GM18507 (cell line): ENCODE data around the gene PLA2G4E.

Experiments used
- DNase-seq: peaks from one replicate; pipeline ENCODE4 v3.0.0; 2011; ENCODE audit warnings: low read depth; ENCODE audit not compliant: insufficient read length; ENCODE audit errors: extremely low spot score
- FAIRE-seq: peaks from 2 replicates; lab custom pipeline; 2011; peaks lifted over from hg19 to GRCh38; lab: Jason Lieb, UNC

The PLA2G4E gene

GRCh38 chr15:41996921-41997592 is 23.8 kb downstream of the PLA2G4E start:
- FAIRE-seq (no peak), DNase-seq (no peak)

- FAIRE-seq (no peak), DNase-seq (no peak)
Observed at GRCh38 chr15:41996376-41996775, 24.5 kb downstream of the PLA2G4E start.

- DNase-seq (no peak), FAIRE-seq (no peak)
Observed at GRCh38 chr15:41995476-41995855, 25.4 kb downstream of the PLA2G4E start.

DNA sequence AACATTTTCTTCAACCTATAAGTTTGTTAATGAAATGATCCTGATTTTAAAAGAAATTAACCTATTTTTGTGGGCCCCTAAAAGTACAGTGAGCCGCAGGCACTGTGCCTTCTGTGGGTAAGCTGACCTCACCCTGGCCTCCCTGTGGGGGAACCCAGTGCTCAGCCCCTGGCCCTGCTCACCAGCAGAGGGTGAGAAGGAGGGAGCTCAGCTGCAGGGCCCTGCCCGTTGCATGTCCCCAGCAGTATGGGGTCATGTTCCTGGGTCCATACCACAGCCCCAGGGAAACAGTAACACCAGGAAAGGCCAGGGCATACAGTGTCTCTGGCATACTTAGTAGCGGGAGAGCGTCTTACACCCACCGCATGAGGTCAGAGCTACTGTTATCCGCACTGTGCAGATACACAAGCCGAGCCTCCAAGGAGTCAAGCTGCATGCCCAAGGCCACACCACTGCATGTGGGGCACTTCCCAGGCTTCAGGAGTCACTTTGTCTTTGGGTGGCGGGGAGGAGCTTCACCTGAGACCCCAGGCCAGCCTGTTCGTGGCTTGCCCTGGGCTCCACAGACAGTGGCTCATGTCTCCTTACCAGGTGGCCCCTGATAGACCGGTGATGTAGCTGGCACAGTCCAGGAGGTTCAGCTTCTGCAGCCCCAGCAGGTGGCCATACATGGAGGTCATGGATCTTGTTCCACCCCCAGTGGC is 25.9 kb downstream of the PLA2G4E start:
- FAIRE-seq = no peak
- no peak for DNase-seq

GRCh38 chr15:41994171-41994650 is 26.6 kb downstream of the PLA2G4E start:
- DNase-seq (no peak), FAIRE-seq (no peak)

- no peak for DNase-seq
- FAIRE-seq = no peak
Observed at GRCh38 chr15:41993472-41994170, 27.2 kb downstream of the PLA2G4E start.

DNA sequence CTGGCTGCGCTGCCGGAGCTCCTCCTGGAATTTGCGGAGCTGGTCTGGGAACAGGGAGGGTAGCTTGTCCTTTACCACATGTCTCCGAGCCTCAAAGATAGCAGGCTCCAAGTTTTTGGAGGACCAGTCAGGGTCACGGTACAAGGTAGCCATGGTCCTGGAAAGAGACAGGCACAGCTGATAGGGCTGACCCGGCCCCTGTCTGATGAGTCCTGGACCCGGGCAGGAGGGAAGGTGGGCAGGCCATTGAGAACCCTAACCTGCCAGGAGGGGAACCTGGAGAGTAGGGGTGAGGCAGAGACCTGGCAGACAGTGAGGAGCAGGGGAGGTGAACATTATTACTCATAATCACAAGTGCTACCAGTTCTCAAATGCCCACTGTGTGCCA is 28.0 kb downstream of the PLA2G4E start:
- DNase-seq (no peak), FAIRE-seq (no peak)

DNA sequence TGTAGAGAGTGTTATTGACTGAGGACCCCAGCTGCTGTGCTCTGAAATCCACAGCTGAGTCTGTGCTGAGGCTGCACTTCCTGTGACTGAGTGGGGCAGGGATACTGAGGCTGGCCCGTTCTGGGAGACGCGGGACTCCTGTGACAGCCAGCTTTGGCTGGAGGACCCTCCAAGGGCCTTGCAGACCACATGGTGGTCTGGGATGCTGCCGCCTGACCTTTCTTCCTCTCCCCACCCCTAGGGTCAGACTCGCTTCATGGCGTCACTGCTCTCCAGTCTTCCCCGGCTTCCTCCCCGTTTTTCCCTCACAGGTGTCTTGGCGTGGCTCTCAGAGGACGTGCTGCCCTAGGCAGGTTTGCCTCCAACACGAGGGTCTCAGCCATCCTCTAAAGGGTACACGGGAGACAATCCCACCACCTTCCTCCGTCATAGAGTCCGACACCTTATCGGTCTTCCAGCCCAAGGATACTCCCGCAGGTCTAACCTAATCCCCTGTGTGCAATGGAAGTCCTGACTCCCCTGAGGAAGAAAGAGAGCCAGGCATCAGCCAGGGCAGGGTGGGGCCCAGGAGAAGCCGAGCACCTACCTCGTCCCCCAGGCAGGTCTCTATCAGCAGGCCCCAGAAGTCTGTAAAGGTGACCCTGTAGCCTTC is 28.6 kb downstream of the PLA2G4E start:
- FAIRE-seq = no peak
- DNase-seq = no peak

DNA sequence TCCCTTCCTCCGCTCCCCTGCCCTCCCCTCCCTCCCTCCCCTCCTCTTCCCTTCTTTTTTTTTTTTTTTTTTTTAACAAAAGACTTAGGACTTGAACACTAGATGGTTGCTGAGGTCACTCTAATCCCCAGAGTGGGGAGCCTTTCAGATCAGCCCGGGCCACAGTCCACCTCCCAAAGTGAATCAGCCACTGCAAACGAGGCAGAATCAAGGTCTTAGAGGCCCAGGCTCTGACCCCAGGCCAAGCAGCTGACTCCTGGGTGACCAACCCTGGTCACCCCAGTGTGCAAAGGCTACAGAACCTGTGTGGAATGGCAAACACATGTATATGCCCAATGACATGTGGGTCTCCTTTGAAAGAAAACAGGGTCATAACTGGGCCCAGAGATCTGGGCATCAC is 30.2 kb downstream of the PLA2G4E start:
- FAIRE-seq = no peak
- DNase-seq = no peak

GRCh38 chr15:41990243-41990605 is 30.6 kb downstream of the PLA2G4E start:
- FAIRE-seq = no peak
- no peak for DNase-seq

DNA sequence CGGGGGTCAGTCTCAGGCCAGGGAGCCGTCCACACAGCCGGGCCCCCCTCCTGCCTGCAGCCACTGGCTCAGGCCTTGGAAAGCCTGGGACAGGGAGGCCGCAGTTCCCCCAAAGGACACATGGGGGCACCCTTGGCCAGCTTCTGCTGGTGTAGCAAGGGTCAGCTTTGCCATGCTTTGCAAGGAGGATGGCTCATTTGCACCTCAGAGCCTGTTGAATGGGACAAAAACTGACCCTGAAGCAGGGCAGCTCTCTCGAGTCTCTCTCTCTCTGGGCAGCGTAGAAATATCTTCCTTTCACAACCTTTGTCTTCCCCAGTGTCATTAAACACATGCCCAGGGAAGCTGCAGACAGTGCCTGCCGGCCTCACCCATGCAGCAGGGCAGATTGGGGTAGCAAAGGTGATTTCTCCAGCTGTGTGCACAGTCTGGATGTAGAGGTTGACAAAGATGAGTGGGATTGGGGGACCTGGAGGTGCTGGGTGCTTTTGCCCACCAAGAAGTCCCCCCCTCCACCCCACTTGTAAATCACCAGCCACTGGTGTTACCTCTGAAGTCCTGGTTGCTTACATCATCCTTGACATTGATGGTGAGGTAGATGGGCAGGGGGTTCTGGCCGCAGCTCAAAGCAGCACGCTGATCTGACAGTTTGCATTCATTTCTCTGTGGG is 31.1 kb downstream of the PLA2G4E start:
- FAIRE-seq (peak; percentile 84), DNase-seq (peak; percentile 72)

DNA sequence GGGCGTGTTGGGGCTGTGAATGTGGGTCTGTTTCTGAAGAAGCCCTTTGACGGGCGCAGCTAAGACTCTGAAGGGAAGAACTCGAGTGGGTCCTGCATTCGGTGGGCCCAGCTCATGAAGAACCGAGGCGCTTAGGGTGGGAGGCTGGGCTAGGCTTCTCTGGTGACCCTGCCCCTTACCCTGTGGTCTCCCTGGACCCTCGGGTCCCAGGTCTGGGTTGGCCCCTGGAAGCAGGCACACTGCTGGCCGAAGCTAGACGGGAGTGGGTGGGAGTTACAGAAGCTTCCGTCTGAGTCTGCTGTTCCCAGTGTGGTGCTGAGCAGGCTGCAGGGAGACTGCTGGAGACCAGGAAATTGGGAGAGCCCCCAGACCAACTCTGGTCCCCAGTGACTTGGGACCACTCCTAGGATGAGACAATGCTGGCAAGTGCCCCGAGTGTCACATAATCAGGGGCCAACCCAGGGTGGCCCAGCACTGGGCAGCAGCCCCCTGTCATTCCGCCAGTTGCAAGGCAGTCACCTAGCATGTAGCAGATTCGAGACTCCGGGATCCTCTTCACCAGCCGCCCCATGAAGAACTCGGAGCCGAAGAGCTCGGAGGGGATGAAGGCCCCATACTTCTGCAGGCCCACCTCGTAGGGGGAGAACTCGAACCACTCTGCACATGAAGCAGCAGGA is 31.8 kb downstream of the PLA2G4E start:
- no peak for DNase-seq
- no peak for FAIRE-seq

DNA sequence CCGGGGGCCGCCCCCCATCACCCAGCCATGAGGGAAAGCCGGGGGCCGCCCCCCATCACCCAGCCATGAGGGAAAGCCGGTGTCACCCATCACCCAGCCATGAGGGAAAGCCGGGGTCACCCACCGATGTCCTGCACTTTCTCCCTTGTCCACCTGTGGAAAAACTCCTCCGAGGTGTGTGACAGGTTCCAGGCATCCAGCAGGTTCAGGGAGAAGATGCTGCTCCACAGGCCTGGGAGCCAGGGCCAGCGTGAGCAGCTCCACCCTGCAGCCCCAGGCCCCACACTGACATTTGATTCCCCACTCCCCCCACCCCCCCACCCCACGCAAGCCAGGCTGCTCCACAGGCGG is 32.9 kb downstream of the PLA2G4E start:
- DNase-seq = no peak
- no peak for FAIRE-seq

DNA sequence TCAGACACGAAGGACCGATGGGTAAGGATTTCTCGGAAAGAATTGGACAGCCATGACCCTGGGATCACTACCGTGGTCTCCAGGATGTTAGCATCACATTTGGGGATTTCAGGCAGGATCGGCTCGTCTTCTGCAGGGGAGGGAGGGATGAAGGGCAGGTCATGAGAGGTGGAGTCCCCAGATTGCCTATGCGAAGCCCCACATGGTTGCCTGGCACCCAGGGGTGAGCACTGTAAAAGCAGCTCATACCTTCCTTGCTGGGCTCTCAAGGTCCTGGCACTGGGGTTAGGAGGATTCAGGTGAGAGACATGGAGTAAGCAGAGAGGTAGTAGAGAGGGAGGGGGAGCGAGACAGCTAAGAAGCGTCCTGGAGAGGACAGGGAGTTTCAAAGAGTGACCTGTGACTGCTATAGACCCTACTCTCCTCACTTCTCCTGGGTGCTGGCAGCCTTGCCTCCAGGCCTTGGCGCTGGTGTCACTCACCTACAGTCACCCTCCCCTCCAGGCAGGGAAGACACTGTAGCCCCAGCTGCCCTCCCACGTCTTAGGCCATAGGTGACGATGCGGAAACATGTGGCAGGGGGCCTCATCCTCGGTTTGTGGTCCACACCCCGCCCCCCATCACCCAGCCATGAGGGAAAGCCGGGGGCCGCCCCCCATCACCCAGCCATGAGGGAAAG is 33.5 kb downstream of the PLA2G4E start:
- DNase-seq (no peak), FAIRE-seq (no peak)

GRCh38 chr15:41985236-41986160 is 35.3 kb downstream of the PLA2G4E start:
- FAIRE-seq (no peak), DNase-seq (no peak)

GRCh38 chr15:41984622-41985021 is 36.2 kb downstream of the PLA2G4E start:
- DNase-seq (no peak), FAIRE-seq (no peak)

GRCh38 chr15:41983621-41984571 is 36.9 kb downstream of the PLA2G4E start:
- no peak for FAIRE-seq
- no peak for DNase-seq
